SK-N-SH treated with all-trans-retinoic acid at 6 μM for 48 hours (cell line): ENCODE measurements around the gene SIGLECL1.

Source experiments
- ATAC-seq: fragments of 200-7000 bp; cut with Tn5 transposase; 3 replicates; pipeline ENCODE4 v1.9.1; 2020; ENCODE audit warnings: mild to moderate bottlenecking, moderate library complexity
- CSDC2 ChIP-seq: fragments of 250-450 bp; sonication (Bioruptor Pico); IDR thresholded peaks from 2 replicates; pipeline ENCODE4 v1.5.0; 2020; ENCODE audit warnings: mild to moderate bottlenecking, moderate library complexity
- ESRRG ChIP-seq: fragments of 250-450 bp; sonication (Bioruptor Pico); IDR thresholded peaks from 2 replicates; pipeline ENCODE4 v1.6.1; 2021; ENCODE audit warnings: mild to moderate bottlenecking
- GLIS3 ChIP-seq: fragments of 250-450 bp; sonication (Bioruptor Pico); IDR thresholded peaks from 2 replicates; pipeline ENCODE4 v1.5.0; 2020; ENCODE audit warnings: mild to moderate bottlenecking, moderate library complexity
- ISL1 ChIP-seq: fragments of 250-450 bp; sonication (Bioruptor Pico); IDR thresholded peaks from 2 replicates; pipeline ENCODE4 v2.1.2; 2022; ENCODE audit warnings: mild to moderate bottlenecking, moderate library complexity
- PPARA ChIP-seq: fragments of 250-450 bp; sonication (Bioruptor Pico); IDR thresholded peaks from 2 replicates; pipeline ENCODE4 v1.5.0; 2020; ENCODE audit warnings: mild to moderate bottlenecking, borderline replicate concordance
- RARB ChIP-seq: fragments of 250-450 bp; sonication (Bioruptor Pico); IDR thresholded peaks from 2 replicates; pipeline ENCODE4 v1.8.0; 2021; ENCODE audit warnings: mild to moderate bottlenecking, moderate library complexity
- SNAI2 ChIP-seq: fragments of 250-450 bp; sonication (Bioruptor Pico); IDR thresholded peaks from 2 replicates; pipeline ENCODE4 v1.5.0; 2020; ENCODE audit warnings: mild to moderate bottlenecking, moderate library complexity
- TCF4 ChIP-seq: fragments of 250-450 bp; sonication (Bioruptor Pico); IDR thresholded peaks from 2 replicates; pipeline ENCODE4 v1.8.0; 2021; ENCODE audit warnings: mild to moderate bottlenecking, moderate library complexity, borderline replicate concordance
- TOX ChIP-seq: fragments of 250-450 bp; sonication (Bioruptor Pico); IDR thresholded peaks from 2 replicates; pipeline ENCODE4 v1.8.0; 2021; ENCODE audit warnings: mild to moderate bottlenecking, moderate library complexity, borderline replicate concordance
- ZC3H10 ChIP-seq: fragments of 250-450 bp; sonication (Bioruptor Pico); IDR thresholded peaks from 2 replicates; pipeline ENCODE4 v1.5.1; 2021; ENCODE audit warnings: mild to moderate bottlenecking, moderate library complexity
- ZFP3 ChIP-seq: fragments of 250-450 bp; sonication (Bioruptor Pico); IDR thresholded peaks from 2 replicates; pipeline ENCODE4 v1.5.0; 2020; ENCODE audit warnings: mild to moderate bottlenecking, moderate library complexity
- ZFP30 ChIP-seq: fragments of 450-650 bp; formaldehyde crosslinking; IDR thresholded peaks from 2 replicates; pipeline ENCODE4 v1.5.0; 2022; ENCODE audit warnings: mild to moderate bottlenecking, moderate library complexity
- ZNF70 ChIP-seq: fragments of 450-650 bp; formaldehyde crosslinking; IDR thresholded peaks from 2 replicates; pipeline ENCODE4 v1.5.0; 2020; ENCODE audit warnings: mild to moderate bottlenecking, moderate library complexity
- TF ChIP-seq, protein P1 (sequence below): fragments of 250-450 bp; sonication (Bioruptor Pico); IDR thresholded peaks from 2 replicates; pipeline ENCODE4 v1.5.1; 2021; ENCODE audit warnings: mild to moderate bottlenecking, moderate library complexity
- TF ChIP-seq, protein P2 (sequence below): fragments of 250-450 bp; sonication (Bioruptor Pico); IDR thresholded peaks from 2 replicates; pipeline ENCODE4 v1.8.0; 2020; ENCODE audit warnings: mild to moderate bottlenecking, moderate library complexity, borderline replicate concordance
- TF ChIP-seq, protein P3 (sequence below): fragments of 250-450 bp; sonication (Bioruptor Pico); IDR thresholded peaks from 2 replicates; pipeline ENCODE4 v1.5.0; 2020; ENCODE audit warnings: mild to moderate bottlenecking, moderate library complexity
- TF ChIP-seq, protein P4 (sequence below): fragments of 250-450 bp; sonication (Bioruptor Pico); IDR thresholded peaks from 2 replicates; pipeline ENCODE4 v1.8.0; 2021; ENCODE audit warnings: low read depth, mild to moderate bottlenecking, moderate library complexity, borderline replicate concordance

Gene SIGLECL1

DNA sequence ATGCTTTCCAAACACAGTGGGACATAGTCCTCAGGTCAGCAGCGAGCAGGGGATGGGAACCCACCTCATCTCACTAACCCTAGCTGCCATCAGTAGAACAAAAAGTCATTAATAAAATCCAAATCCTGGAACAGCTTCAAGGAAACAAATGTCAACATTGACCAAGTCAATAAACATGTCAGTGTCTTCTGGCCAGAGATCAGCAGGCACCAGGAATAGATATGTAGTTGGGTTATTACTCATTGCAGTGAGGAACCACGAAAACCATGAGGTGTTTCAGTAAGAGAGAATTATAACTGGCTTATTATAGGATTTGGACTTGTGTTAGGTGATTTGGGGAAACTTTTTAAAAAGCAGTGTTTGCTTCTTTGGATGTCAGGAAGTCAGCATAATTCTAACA is 43.1 kb upstream of the SIGLECL1 start:
- no peak for ATAC-seq
- TF ChIP-seq, protein P1, sequence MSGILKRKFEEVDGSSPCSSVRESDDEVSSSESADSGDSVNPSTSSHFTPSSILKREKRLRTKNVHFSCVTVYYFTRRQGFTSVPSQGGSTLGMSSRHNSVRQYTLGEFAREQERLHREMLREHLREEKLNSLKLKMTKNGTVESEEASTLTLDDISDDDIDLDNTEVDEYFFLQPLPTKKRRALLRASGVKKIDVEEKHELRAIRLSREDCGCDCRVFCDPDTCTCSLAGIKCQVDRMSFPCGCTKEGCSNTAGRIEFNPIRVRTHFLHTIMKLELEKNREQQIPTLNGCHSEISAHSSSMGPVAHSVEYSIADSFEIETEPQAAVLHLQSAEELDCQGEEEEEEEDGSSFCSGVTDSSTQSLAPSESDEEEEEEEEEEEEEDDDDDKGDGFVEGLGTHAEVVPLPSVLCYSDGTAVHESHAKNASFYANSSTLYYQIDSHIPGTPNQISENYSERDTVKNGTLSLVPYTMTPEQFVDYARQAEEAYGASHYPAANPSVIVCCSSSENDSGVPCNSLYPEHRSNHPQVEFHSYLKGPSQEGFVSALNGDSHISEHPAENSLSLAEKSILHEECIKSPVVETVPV (CRISPR knock-in tag) = no peak

DNA sequence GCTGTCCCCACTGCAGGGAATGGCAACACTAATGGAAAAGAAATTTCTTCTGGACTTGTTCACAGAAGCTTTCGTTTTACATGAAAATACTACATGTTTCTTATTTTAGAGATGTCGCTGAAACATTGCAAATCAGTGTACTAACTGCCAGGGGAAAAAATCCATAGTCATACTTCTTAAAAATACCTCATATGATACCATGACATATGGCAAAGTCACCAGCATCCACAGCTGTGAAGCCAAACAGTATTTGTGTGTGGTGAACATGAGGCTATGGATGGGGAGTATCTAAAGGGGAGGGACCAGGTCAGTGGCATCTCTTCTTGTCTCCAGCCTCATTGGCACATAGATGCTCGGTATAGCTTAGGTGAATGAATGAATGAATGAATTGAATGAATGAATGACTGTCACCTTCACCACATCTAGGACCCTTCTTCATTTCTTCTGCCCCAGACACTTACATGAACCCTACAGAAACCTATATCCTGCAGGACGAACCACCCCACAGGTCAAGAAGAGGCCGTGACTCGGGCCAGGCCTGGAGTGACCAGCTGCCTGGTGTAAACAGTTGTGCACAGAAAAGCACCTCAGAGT is 40.6 kb upstream of the SIGLECL1 start:
- ATAC-seq = no peak
- no peak for TF ChIP-seq TCF4
- TF ChIP-seq ISL1 (CRISPR knock-in tag) = no peak
- TF ChIP-seq RARB = no peak
- TF ChIP-seq TOX = no peak
- TF ChIP-seq, protein P1 (CRISPR knock-in tag) = no peak

DNA sequence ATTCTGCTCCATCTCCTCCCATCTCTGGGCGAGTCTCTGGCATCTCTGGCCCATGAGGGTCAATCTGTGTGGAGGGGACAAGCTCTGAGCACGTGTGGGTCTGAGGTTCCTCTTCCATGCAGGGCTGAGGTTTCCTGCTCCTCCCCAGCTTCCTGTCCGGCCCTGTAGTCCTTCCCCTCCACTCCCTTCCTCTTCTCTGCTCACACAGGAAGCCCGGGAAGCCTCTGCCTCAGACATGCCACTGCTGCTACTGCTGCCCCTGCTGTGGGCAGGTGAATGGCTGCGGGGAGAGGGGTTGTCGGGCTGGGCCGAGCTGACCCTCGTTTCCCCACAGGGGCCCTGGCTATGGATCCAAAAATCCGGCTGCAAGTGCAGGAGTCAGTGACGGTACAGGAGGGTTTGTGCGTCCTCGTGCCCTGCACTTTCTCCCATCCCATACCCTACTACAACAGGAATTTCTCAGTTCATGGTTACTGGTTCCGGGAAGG is 40.0 kb upstream of the SIGLECL1 start:
- peak; percentile 28; the same call in 1 of the 3 replicates for ATAC-seq

DNA sequence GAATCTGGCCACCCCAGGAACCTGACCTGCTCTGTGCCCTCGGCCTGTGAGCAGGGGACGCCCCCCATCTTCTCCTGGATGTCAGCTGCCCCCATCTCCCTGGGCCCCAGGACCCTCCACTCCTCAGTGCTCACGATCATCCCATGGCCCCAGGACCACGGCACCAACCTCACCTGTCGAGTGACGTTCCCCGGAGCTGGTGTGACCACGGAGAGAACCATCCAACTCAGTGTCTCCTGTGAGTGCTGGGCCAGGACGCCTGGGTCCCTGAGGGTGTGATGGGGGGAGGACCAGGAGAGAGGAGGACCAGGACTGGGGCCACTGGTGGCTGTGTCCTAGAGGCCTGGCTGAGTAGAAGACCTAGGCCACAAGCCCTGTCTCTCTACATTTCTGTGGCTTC is 39.0 kb upstream of the SIGLECL1 start:
- TF ChIP-seq TCF4 = no peak
- TF ChIP-seq, protein P2, sequence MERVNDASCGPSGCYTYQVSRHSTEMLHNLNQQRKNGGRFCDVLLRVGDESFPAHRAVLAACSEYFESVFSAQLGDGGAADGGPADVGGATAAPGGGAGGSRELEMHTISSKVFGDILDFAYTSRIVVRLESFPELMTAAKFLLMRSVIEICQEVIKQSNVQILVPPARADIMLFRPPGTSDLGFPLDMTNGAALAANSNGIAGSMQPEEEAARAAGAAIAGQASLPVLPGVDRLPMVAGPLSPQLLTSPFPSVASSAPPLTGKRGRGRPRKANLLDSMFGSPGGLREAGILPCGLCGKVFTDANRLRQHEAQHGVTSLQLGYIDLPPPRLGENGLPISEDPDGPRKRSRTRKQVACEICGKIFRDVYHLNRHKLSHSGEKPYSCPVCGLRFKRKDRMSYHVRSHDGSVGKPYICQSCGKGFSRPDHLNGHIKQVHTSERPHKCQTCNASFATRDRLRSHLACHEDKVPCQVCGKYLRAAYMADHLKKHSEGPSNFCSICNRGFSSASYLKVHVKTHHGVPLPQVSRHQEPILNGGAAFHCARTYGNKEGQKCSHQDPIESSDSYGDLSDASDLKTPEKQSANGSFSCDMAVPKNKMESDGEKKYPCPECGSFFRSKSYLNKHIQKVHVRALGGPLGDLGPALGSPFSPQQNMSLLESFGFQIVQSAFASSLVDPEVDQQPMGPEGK (CRISPR knock-in tag) = no peak
- TF ChIP-seq GLIS3 (CRISPR knock-in tag) = no peak
- TF ChIP-seq, protein P3, sequence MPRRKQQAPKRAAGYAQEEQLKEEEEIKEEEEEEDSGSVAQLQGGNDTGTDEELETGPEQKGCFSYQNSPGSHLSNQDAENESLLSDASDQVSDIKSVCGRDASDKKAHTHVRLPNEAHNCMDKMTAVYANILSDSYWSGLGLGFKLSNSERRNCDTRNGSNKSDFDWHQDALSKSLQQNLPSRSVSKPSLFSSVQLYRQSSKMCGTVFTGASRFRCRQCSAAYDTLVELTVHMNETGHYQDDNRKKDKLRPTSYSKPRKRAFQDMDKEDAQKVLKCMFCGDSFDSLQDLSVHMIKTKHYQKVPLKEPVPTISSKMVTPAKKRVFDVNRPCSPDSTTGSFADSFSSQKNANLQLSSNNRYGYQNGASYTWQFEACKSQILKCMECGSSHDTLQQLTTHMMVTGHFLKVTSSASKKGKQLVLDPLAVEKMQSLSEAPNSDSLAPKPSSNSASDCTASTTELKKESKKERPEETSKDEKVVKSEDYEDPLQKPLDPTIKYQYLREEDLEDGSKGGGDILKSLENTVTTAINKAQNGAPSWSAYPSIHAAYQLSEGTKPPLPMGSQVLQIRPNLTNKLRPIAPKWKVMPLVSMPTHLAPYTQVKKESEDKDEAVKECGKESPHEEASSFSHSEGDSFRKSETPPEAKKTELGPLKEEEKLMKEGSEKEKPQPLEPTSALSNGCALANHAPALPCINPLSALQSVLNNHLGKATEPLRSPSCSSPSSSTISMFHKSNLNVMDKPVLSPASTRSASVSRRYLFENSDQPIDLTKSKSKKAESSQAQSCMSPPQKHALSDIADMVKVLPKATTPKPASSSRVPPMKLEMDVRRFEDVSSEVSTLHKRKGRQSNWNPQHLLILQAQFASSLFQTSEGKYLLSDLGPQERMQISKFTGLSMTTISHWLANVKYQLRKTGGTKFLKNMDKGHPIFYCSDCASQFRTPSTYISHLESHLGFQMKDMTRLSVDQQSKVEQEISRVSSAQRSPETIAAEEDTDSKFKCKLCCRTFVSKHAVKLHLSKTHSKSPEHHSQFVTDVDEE (CRISPR knock-in tag) = no peak
- no peak for TF ChIP-seq CSDC2 (CRISPR knock-in tag)
- TF ChIP-seq SNAI2 (CRISPR knock-in tag) = no peak
- TF ChIP-seq TOX = no peak
- TF ChIP-seq, protein P4, sequence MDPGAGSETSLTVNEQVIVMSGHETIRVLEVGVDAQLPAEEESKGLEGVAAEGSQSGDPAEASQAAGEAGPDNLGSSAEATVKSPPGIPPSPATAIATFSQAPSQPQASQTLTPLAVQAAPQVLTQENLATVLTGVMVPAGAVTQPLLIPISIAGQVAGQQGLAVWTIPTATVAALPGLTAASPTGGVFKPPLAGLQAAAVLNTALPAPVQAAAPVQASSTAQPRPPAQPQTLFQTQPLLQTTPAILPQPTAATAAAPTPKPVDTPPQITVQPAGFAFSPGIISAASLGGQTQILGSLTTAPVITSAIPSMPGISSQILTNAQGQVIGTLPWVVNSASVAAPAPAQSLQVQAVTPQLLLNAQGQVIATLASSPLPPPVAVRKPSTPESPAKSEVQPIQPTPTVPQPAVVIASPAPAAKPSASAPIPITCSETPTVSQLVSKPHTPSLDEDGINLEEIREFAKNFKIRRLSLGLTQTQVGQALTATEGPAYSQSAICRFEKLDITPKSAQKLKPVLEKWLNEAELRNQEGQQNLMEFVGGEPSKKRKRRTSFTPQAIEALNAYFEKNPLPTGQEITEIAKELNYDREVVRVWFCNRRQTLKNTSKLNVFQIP (CRISPR knock-in tag) = no peak
- TF ChIP-seq ZC3H10 (CRISPR knock-in tag) = no peak
- no peak for TF ChIP-seq ZNF70 (CRISPR knock-in tag)
- no peak for TF ChIP-seq ZFP30 (CRISPR knock-in tag)
- ATAC-seq = no peak

DNA sequence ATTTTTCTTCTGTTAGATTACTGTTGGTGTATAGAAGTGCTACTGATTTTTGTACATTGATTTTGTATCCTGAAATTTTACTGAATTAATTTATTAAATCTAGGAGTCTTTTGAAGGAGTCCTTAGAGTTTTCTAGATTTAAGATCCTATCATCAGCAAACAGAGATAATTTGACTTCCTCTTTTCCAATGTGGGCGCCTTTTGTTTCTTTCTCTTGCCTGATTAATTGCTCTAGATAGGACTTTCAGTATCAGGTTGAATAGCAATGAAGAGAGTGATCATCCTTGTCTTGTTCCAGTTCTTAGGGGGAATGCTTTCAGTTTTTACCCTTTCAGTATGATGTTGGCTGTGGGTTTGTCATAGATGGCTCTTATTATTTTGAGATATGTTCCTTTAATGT is 31.6 kb upstream of the SIGLECL1 start:
- TF ChIP-seq ZC3H10 (CRISPR knock-in tag) (no peak), SNAI2 (CRISPR knock-in tag) (no peak), CSDC2 (CRISPR knock-in tag) (no peak), ZFP3 (no peak), ESRRG (CRISPR knock-in tag) (no peak), ISL1 (CRISPR knock-in tag) (no peak), PPARA (no peak)
- TF ChIP-seq, protein P3 (CRISPR knock-in tag) = no peak
- TF ChIP-seq, protein P1 (CRISPR knock-in tag) = no peak
- ATAC-seq = no peak
